ENCODE measurements around the gene DBNDD2. TPM values are rescaled to one million over a fixed set of nuclear protein-coding genes. Genes with fewer than 3 reads are reported as not detected.

The DBNDD2 gene
- polyA plus RNA-seq (2013, experiment 1 of 2; ENCODE audit: insufficient read length): 7.2 TPM
- 7.3 TPM for polyA plus RNA-seq (2013, experiment 2 of 2; ENCODE audit: insufficient read length)

GRCh38 chr20:45407783-45408645, at the start of gene DBNDD2:
Gene DBNDD2, plus strand, starts transcription at chr20:45408289. Its CDS starts 179 bp downstream, at chr20:45408468.
- no peak for DNase-seq

GRCh38 chr20:45359069-45359405, 49.1 kb upstream of the DBNDD2 start:
- DNase-seq: peak; percentile 42

- peak; percentile 60 for DNase-seq
These were observed 48.5 kb upstream of the DBNDD2 start for GRCh38 chr20:45359406-45360148.

GRCh38 chr20:45361793-45362192, 46.3 kb upstream of the DBNDD2 start:
- DNase-seq: no peak

GRCh38 chr20:45362804-45363610, 45.1 kb upstream of the DBNDD2 start, which contains the start of gene SYS1:
Gene SYS1, plus strand, starts transcription at chr20:45363156. Its CDS starts 376 bp downstream, at chr20:45363532.
- peak; percentile 99 for DNase-seq

GRCh38 chr20:45363611-45364492, 44.2 kb upstream of the DBNDD2 start:
- DNase-seq: no peak

GRCh38 chr20:45365444-45365970, 42.6 kb upstream of the DBNDD2 start:
- DNase-seq: no peak

- DNase-seq: no peak
These were observed 41.9 kb upstream of the DBNDD2 start for GRCh38 chr20:45366192-45366591.

GRCh38 chr20:45366631-45367030, 41.5 kb upstream of the DBNDD2 start:
- DNase-seq: no peak

GRCh38 chr20:45367126-45367525, 41.0 kb upstream of the DBNDD2 start:
- no peak for DNase-seq

- DNase-seq: no peak
These were observed 39.7 kb upstream of the DBNDD2 start for GRCh38 chr20:45368221-45368980.

- DNase-seq: no peak
These were observed 37.4 kb upstream of the DBNDD2 start for GRCh38 chr20:45370571-45371160.

GRCh38 chr20:45372241-45372640, 35.8 kb upstream of the DBNDD2 start:
- no peak for DNase-seq

- DNase-seq: no peak
These were observed 35.3 kb upstream of the DBNDD2 start for GRCh38 chr20:45372646-45373352.

- DNase-seq: peak; percentile 72
These were observed 34.6 kb upstream of the DBNDD2 start for GRCh38 chr20:45373353-45374100.

GRCh38 chr20:45374101-45374467, 34.0 kb upstream of the DBNDD2 start:
- no peak for DNase-seq

GRCh38 chr20:45374966-45375365, 33.1 kb upstream of the DBNDD2 start:
- DNase-seq: no peak

GRCh38 chr20:45377269-45377668, 30.8 kb upstream of the DBNDD2 start:
- no peak for DNase-seq

GRCh38 chr20:45378191-45378590, 29.9 kb upstream of the DBNDD2 start, which contains the start of gene TP53TG5:
Gene TP53TG5, minus strand, starts transcription at chr20:45378325. Its CDS starts 89 bp downstream, at chr20:45378236.
- no peak for DNase-seq
